A549 (cell line): ENCODE results near the gene TAS2R10. TPM values are rescaled to one million over a fixed set of nuclear protein-coding genes. Genes with fewer than 3 reads are reported as not detected.

Source experiments
- ATAC-seq, 2 experiments: fragments of 200-7000 bp in 1 of 2; fragments of >200 bp in 1 of 2; cut with Nextera tagmentation in 1 of 2; cut with Tn5 transposase in 1 of 2; 3 replicates each; pipeline versions ENCODE4 v1.8.0 to v1.9.1; 2018 to 2020; ENCODE audit warnings: mild to moderate bottlenecking in 1 of 2, moderate library complexity in 1 of 2
- CTCF ChIA-PET: fragments of 300-600 bp; sonication (Branson Sonifier 250); formaldehyde crosslinking; extraction: SDS; loops from one replicate; lab custom pipeline; 2021; ENCODE audit warnings: antibody characterized with exemption, inconsistent platforms; lab: Yijun Ruan, JAX
- POLR2A ChIA-PET: fragments of 350-600 bp; formaldehyde crosslinking; extraction: SDS; loops from one replicate; lab custom pipeline; 2021; ENCODE audit warnings: antibody characterized with exemption, inconsistent platforms; lab: Yijun Ruan, JAX
- DNase-seq, 2 experiments: peaks; one replicate each; pipeline versions ENCODE4 v3.0.0 to v3.0.0-alpha.2; 2011 to 2016; ENCODE audit warnings: low read depth in 1 of 2, low spot score in 1 of 2
- FAIRE-seq: peaks from 2 replicates; lab custom pipeline; 2011; peaks lifted over from hg19 to GRCh38; lab: Jason Lieb, UNC
- H3K27ac ChIP-seq, 2 experiments: fragments of >200 bp; sonication (Bioruptor Twin); formaldehyde crosslinking; 3 replicates each; pipeline ENCODE4 v1.5.1; 2016 to 2017
- H3K4me1 ChIP-seq: fragments of >200 bp; sonication (Bioruptor Twin); formaldehyde crosslinking; 3 replicates; pipeline ENCODE4 v1.6.1; 2016
- H3K4me2 ChIP-seq: fragments of >200 bp; sonication (Bioruptor Twin); formaldehyde crosslinking; 3 replicates; pipeline ENCODE4 v1.6.1; 2016
- H3K4me3 ChIP-seq: fragments of >200 bp; sonication (Bioruptor Twin); formaldehyde crosslinking; 3 replicates; pipeline ENCODE4 v1.5.1; 2016
- H3K9me3 ChIP-seq: fragments of >200 bp; sonication (Bioruptor Twin); formaldehyde crosslinking; 3 replicates; pipeline ENCODE4 v1.6.1; 2016
- BCL3 ChIP-seq: fragments of >200 bp; sonication (Bioruptor Twin); formaldehyde crosslinking; IDR thresholded peaks from 3 replicates; pipeline ENCODE4 v1.6.1; 2016
- BHLHE40 ChIP-seq: IDR thresholded peaks from 2 replicates; pipeline ENCODE4 v1.6.1; 2012; ENCODE audit warnings: low read depth, low read length, inconsistent platforms
- CEBPB ChIP-seq, 2 experiments: fragments of >200 bp in 1 of 2; sonication (Bioruptor Twin) in 1 of 2; formaldehyde crosslinking in 1 of 2; IDR thresholded peaks; 2 replicates each; pipeline ENCODE4 v1.6.1; 2012 to 2016
- CHD4 ChIP-seq: fragments of 200-600 bp; sonication (generic); IDR thresholded peaks from 2 replicates; pipeline ENCODE4 v1.6.1; 2016; ENCODE audit warnings: antibody characterized with exemption, mild to moderate bottlenecking, borderline replicate concordance
- CTCF ChIP-seq: fragments of >200 bp; sonication (Bioruptor Twin); formaldehyde crosslinking; IDR thresholded peaks from 3 replicates; pipeline ENCODE4 v1.5.1; 2016
- E2F6 ChIP-seq: IDR thresholded peaks from 2 replicates; pipeline ENCODE4 v1.6.1; 2012; ENCODE audit warnings: low read depth, borderline replicate concordance
- EHF ChIP-seq: fragments of 250-450 bp; sonication (Bioruptor Pico); IDR thresholded peaks from 2 replicates; pipeline ENCODE4 v1.5.0; 2020; ENCODE audit warnings: mild to moderate bottlenecking
- FOSB ChIP-seq: fragments of 250-450 bp; sonication (Bioruptor Pico); IDR thresholded peaks from 2 replicates; pipeline ENCODE4 v1.5.0; 2020; ENCODE audit warnings: mild to moderate bottlenecking, moderate library complexity
- FOXS1 ChIP-seq: fragments of 250-450 bp; sonication (Bioruptor Pico); IDR thresholded peaks from 2 replicates; pipeline ENCODE4 v1.5.0; 2020; ENCODE audit warnings: mild to moderate bottlenecking, moderate library complexity
- GATA3 ChIP-seq: IDR thresholded peaks from 2 replicates; pipeline ENCODE4 v1.6.1; 2012; ENCODE audit warnings: borderline replicate concordance
- HMGXB4 ChIP-seq: fragments of 250-450 bp; sonication (Bioruptor Pico); IDR thresholded peaks from 2 replicates; pipeline ENCODE4 v1.5.0; 2021; ENCODE audit warnings: mild to moderate bottlenecking, moderate library complexity, borderline replicate concordance
- JUN ChIP-seq, 2 experiments: fragments of >200 bp; sonication (Bioruptor Twin); formaldehyde crosslinking; IDR thresholded peaks; 2 replicates in 1 of 2; 3 replicates in 1 of 2; pipeline ENCODE4 v1.6.1; 2016 to 2017
- JUNB ChIP-seq: fragments of >200 bp; sonication (Bioruptor Twin); formaldehyde crosslinking; IDR thresholded peaks from 2 replicates; pipeline ENCODE4 v1.6.1; 2016
- KDM1A ChIP-seq: fragments of 200-600 bp; sonication (generic); IDR thresholded peaks from 2 replicates; pipeline ENCODE4 v1.6.1; 2016; ENCODE audit warnings: low read depth, mild to moderate bottlenecking
- KDM5A ChIP-seq: fragments of 200-600 bp; sonication (generic); IDR thresholded peaks from 2 replicates; pipeline ENCODE4 v1.6.1; 2016; ENCODE audit warnings: antibody characterized with exemption, mild to moderate bottlenecking
- MAX ChIP-seq: IDR thresholded peaks from 2 replicates; pipeline ENCODE4 v1.6.1; 2012
- MYC ChIP-seq: IDR thresholded peaks from 2 replicates; pipeline ENCODE4 v1.6.1; 2012; ENCODE audit warnings: mild to moderate bottlenecking, inconsistent platforms, low read length, improper control_type of control experiment, borderline replicate concordance
- NR3C1 ChIP-seq: fragments of >200 bp; sonication (Bioruptor Twin); formaldehyde crosslinking; IDR thresholded peaks from 3 replicates; pipeline ENCODE4 v1.6.1; 2017
- PHF8 ChIP-seq: fragments of 200-600 bp; sonication (generic); IDR thresholded peaks from 2 replicates; pipeline ENCODE4 v1.6.1; 2016; ENCODE audit warnings: low read depth, mild to moderate bottlenecking, antibody characterized with exemption, moderate library complexity, borderline replicate concordance
- POLR2A ChIP-seq: IDR thresholded peaks from 2 replicates; pipeline ENCODE4 v1.6.1; 2012; ENCODE audit warnings: mild to moderate bottlenecking, low read length
- RFX5 ChIP-seq: fragments of 450-650 bp; IDR thresholded peaks from 2 replicates; pipeline ENCODE4 v1.7.1; 2014; ENCODE audit warnings: antibody characterized with exemption, mild to moderate bottlenecking, moderate library complexity
- RNF2 ChIP-seq: fragments of 200-600 bp; sonication (generic); IDR thresholded peaks from 2 replicates; pipeline ENCODE4 v1.6.1; 2016; ENCODE audit warnings: low read depth, mild to moderate bottlenecking, antibody characterized with exemption, moderate library complexity, borderline replicate concordance
- SMC3 ChIP-seq: fragments of >200 bp; sonication (Bioruptor Twin); formaldehyde crosslinking; IDR thresholded peaks from 3 replicates; pipeline ENCODE4 v1.6.1; 2018; ENCODE audit warnings: inconsistent platforms
- USF2 ChIP-seq: fragments of 450-650 bp; IDR thresholded peaks from 2 replicates; pipeline ENCODE4 v1.6.1; 2014; ENCODE audit warnings: antibody characterized with exemption
- ZFP36 ChIP-seq: fragments of 450-650 bp; IDR thresholded peaks from 2 replicates; pipeline ENCODE4 v1.6.1; 2014; ENCODE audit warnings: borderline replicate concordance; ENCODE audit not compliant: partially characterized antibody
- ZNF302 ChIP-seq: fragments of 250-450 bp; sonication (Bioruptor Pico); IDR thresholded peaks from 2 replicates; pipeline ENCODE4 v1.9.0; 2021; ENCODE audit warnings: inconsistent platforms, mild to moderate bottlenecking, moderate library complexity
- WGBS: methylation state at CpG from one replicate; pipeline ENCODE4 v1.1.6; 2017; ENCODE audit errors: missing lambda C conversion rate; 5-methylcytosine and 5-hydroxymethylcytosine counted together
- polyA plus RNA-seq, 4 experiments: library from polyadenylated mRNA; depleted of rRNA in 3 of 4; stranded (reverse); fragments of >200 nt; fragmentation: RNase III in 1 of 4; extraction: RNeasy Plus Mini Kit Qiagen cat#74134 plus additional on column Dnase treatment in 1 of 4; gene quantifications; 2 replicates in 3 of 4; 3 replicates in 1 of 4; pipeline ENCODE4 v1.2.3, GENCODE V29; 2011 to 2017

Gene TAS2R10
- polyA plus RNA-seq, 2 of the 4 experiments (the other 2 are of a cell fraction), result 0.67 TPM; not detected in 1

GRCh38 chr12:10802587-10802986 is 23.6 kb downstream of the TAS2R10 start, which contains the start of gene TAS2R7:
TSS of gene TAS2R7 (minus strand) at chr12:10802627. CDS start at chr12:10802570, 57 bp downstream.
- TF ChIP-seq E2F6 (no peak), HMGXB4 (CRISPR knock-in tag) (no peak), CEBPB (IDR thresholded peaks at IDR 0.05) (no peak), EHF (CRISPR knock-in tag) (no peak), CTCF (no peak), USF2 (no peak), FOXS1 (CRISPR knock-in tag) (no peak), CHD4 (no peak), ZFP36 (no peak), NR3C1 (no peak), MYC (no peak), FOSB (no peak), KDM1A (no peak), RFX5 (no peak)
- no peak for DNase-seq
- no peak for ATAC-seq
- no peak within 1 kb of the TSS for H3K27ac ChIP-seq
- no peak within 1 kb of the TSS for H3K4me3 ChIP-seq
- FAIRE-seq, result no peak
- H3K9me3 ChIP-seq, result no peaks in the 10 kb centered on the region
- ChIA-PET POLR2A (no interaction called here), CTCF (no interaction called here)
- WGBS, result 9% methylated on average over 4 of the region's 4 CpGs
- H3K4me1 ChIP-seq, result no peaks in the 10 kb centered on the region
- H3K4me2 ChIP-seq, result no peak within 1 kb of the TSS

- TF ChIP-seq BHLHE40, result no peak
- no peak for TF ChIP-seq ZNF302 (CRISPR knock-in tag)
- TF ChIP-seq RNF2, result no peak
- no peak for TF ChIP-seq MYC
- no peak for TF ChIP-seq MAX
- TF ChIP-seq JUNB, result no peak
- TF ChIP-seq SMC3, result no peak
- no peak for TF ChIP-seq ZFP36
- no peak for TF ChIP-seq POLR2A
- no peak for TF ChIP-seq KDM5A
- TF ChIP-seq JUN (IDR thresholded peaks at IDR 0.05), result no peak
- TF ChIP-seq BCL3, result no peak
- no peak for TF ChIP-seq PHF8
- no peak for TF ChIP-seq KDM1A
- no peak for TF ChIP-seq USF2
- TF ChIP-seq GATA3, result no peak
- H3K27ac ChIP-seq, result no peak overlapping the region
- H3K4me1 ChIP-seq, result no peaks in the 10 kb centered on the region
- ATAC-seq (no peak), FAIRE-seq (no peak), DNase-seq (no peak)
- ChIA-PET CTCF (interaction anchor here (0.9 kb wide), 1 partner anchor 17 kb away, joined by 3 read pairs; no protein-coding TSS in a partner anchor), POLR2A (no interaction called here)
- no peaks in the 10 kb centered on the region for H3K9me3 ChIP-seq
- no peak overlapping the region for H3K4me3 ChIP-seq
- H3K4me2 ChIP-seq, result no peak overlapping the region
- 2% methylated on average over 5 of the region's 5 CpGs for WGBS
These were observed 24.4 kb downstream of the TAS2R10 start for GRCh38 chr12:10801741-10802140.
